Keratinocyte (primary cell): ENCODE data around the gene RYR2. TPM values are rescaled to one million over a fixed set of nuclear protein-coding genes. Genes with fewer than 3 reads are reported as not detected.

Experiments used
- DNase-seq: peaks from one replicate; pipeline ENCODE4 v3.0.0-alpha.2; 2011; ENCODE audit warnings: low read depth, missing footprints, low spot score
- FAIRE-seq: peaks from 2 replicates; lab custom pipeline; 2011; peaks lifted over from hg19 to GRCh38; lab: Jason Lieb, UNC
- H2AFZ ChIP-seq: 2 replicates; pipeline ENCODE4 v1.6.0; 2012; ENCODE audit warnings: low read length, control low read depth, inconsistent platforms; ENCODE audit not compliant: control insufficient read depth
- H3K27ac ChIP-seq: 2 replicates; pipeline ENCODE4 v1.5.1; 2011; ENCODE audit warnings: low read length; ENCODE audit not compliant: control insufficient read depth, insufficient read depth
- H3K27me3 ChIP-seq: 3 replicates; pipeline ENCODE4 v1.6.0; 2011; ENCODE audit warnings: low read length; ENCODE audit not compliant: control insufficient read depth, insufficient read depth; ENCODE audit errors: extremely low read depth
- H3K36me3 ChIP-seq, 2 experiments: 2 replicates in 1 of 2; 3 replicates in 1 of 2; pipeline ENCODE4 v1.5.1; 2011; ENCODE audit warnings: low read length in 2 of 2, mild to moderate bottlenecking in 1 of 2; ENCODE audit not compliant: control insufficient read depth in 2 of 2, insufficient read depth in 2 of 2; ENCODE audit errors: extremely low read depth in 1 of 2
- H3K4me1 ChIP-seq: 3 replicates; pipeline ENCODE4 v1.5.1; 2011; ENCODE audit warnings: low read length; ENCODE audit not compliant: control insufficient read depth, insufficient read depth; ENCODE audit errors: extremely low read depth
- H3K4me2 ChIP-seq: 3 replicates; pipeline ENCODE4 v1.6.0; 2011; ENCODE audit warnings: low read depth, low read length; ENCODE audit not compliant: control insufficient read depth, insufficient read depth; ENCODE audit errors: extremely low read depth
- H3K4me3 ChIP-seq, 3 experiments: fragments of 200-600 bp in 1 of 3; sonication (generic) in 1 of 3; 2 replicates in 2 of 3; 3 replicates in 1 of 3; pipeline ENCODE4 v1.5.1; 2011 to 2016; ENCODE audit warnings: low read length in 3 of 3, mild to moderate bottlenecking in 3 of 3, control low read depth in 2 of 3, inconsistent platforms in 1 of 3, low read depth in 1 of 3, mixed read lengths in 1 of 3, mixed run types in 1 of 3, moderate library complexity in 1 of 3; ENCODE audit not compliant: control insufficient read depth in 2 of 3, insufficient read depth in 2 of 3; ENCODE audit errors: extremely low read depth in 1 of 3
- H3K79me2 ChIP-seq: 2 replicates; pipeline ENCODE4 v1.6.0; 2012; ENCODE audit warnings: low read length; ENCODE audit not compliant: control insufficient read depth, insufficient read depth
- H3K9ac ChIP-seq: 3 replicates; pipeline ENCODE4 v1.6.0; 2011; ENCODE audit warnings: low read length; ENCODE audit not compliant: control insufficient read depth, insufficient read depth; ENCODE audit errors: extremely low read depth
- H3K9me1 ChIP-seq: 3 replicates; pipeline ENCODE4 v1.6.0; 2011; ENCODE audit warnings: low read length; ENCODE audit not compliant: control insufficient read depth, insufficient read depth; ENCODE audit errors: extremely low read depth
- H3K9me3 ChIP-seq: 2 replicates; pipeline ENCODE4 v1.5.1; 2012; ENCODE audit warnings: low read depth, low read length; ENCODE audit not compliant: control insufficient read depth
- H4K20me1 ChIP-seq: 3 replicates; pipeline ENCODE4 v1.6.0; 2011; ENCODE audit warnings: low read length; ENCODE audit not compliant: control insufficient read depth, insufficient read depth; ENCODE audit errors: extremely low read depth
- CTCF ChIP-seq, 3 experiments: IDR thresholded peaks in 1 of 3; conservative IDR thresholded peaks in 1 of 3; optimal IDR thresholded peaks in 1 of 3; 2 replicates in 2 of 3; 3 replicates in 1 of 3; pipeline versions ENCODE3 to v1.5.1; 2011; ENCODE audit warnings: low read length in 3 of 3, mild to moderate bottlenecking in 3 of 3, moderate library complexity in 2 of 3, control low read depth in 1 of 3, inconsistent platforms in 1 of 3; ENCODE audit not compliant: insufficient read depth in 2 of 3; ENCODE audit errors: extremely low read depth in 1 of 3
- EZH2 ChIP-seq: IDR thresholded peaks from one replicate; pipeline ENCODE4 v1.6.1; 2012; ENCODE audit warnings: inconsistent platforms, mild to moderate bottlenecking, low read length, moderate library complexity
- dilution Hi-C: fragments of 300-500 bp; cut with MboI; formaldehyde crosslinking; loops from one replicate; pipeline ENCODE4 v1.7.0; 2020; ENCODE audit warnings: low sequenced_read_pairs; ENCODE audit not compliant: extremely low pct_ligation_motif_present
- polyA plus RNA-seq, 5 experiments: library from polyadenylated mRNA; depleted of rRNA in 3 of 5; stranded (reverse) in 3 of 5; stranded (forward) in 1 of 5; unstranded in 1 of 5; fragments of >200 nt; gene quantifications; 1 replicate in 1 of 5; 2 replicates in 3 of 5; 3 replicates in 1 of 5; pipeline versions ENCODE4 v1.2.1 to v1.2.3, GENCODE V29; 2011 to 2012; ENCODE audit warnings: missing spikeins in 2 of 5, low read depth in 1 of 5, low replicate concordance in 1 of 5

Gene RYR2
- polyA plus RNA-seq, 1 donor (not counting 4 experiments of a cell fraction or from before 2014, with no cell fraction given): 0.05 TPM

- no peaks in the 10 kb centered on the region for H4K20me1 ChIP-seq
- H3K4me3 ChIP-seq: no peak overlapping the region
- no peaks in the 10 kb centered on the region for H3K36me3 ChIP-seq
- H3K4me2 ChIP-seq: no peak overlapping the region
- no peaks in the 10 kb centered on the region for H3K9me3 ChIP-seq
- no peak for DNase-seq
- H3K9me1 ChIP-seq: no peaks in the 10 kb centered on the region
- H3K9ac ChIP-seq: no peak overlapping the region
- H3K4me1 ChIP-seq: no peaks in the 10 kb centered on the region
- no peaks in the 10 kb centered on the region for H3K27me3 ChIP-seq
- no peak for FAIRE-seq
- TF ChIP-seq CTCF (optimal IDR thresholded peaks at IDR 0.05 in 1 of 3, IDR thresholded peaks at IDR 0.05 in 1 of 3, conservative IDR thresholded peaks at IDR 0.05 in 1 of 3; ENCODE audit: extremely low read depth in 1 of 3, insufficient read depth in 2 of 3, low read length in 3 of 3) (no peak), EZH2 (no peak)
- dilution Hi-C loops: no loop called here
- H3K27ac ChIP-seq: no peak overlapping the region
- no peak overlapping the region for H2AFZ ChIP-seq
- no peaks in the 10 kb centered on the region for H3K79me2 ChIP-seq
Observed at GRCh38 chr1:237396426-237396825, 354.4 kb downstream of the RYR2 start.

- Histone ChIP-seq H3K79me2 (no peaks in the 10 kb centered on the region), H3K9ac (no peak overlapping the region), H3K4me2 (no peak overlapping the region), H3K4me1 (no peaks in the 10 kb centered on the region), H3K27me3 (no peaks in the 10 kb centered on the region), H3K4me3 (no peak overlapping the region), H3K36me3 (no peaks in the 10 kb centered on the region), H3K9me3 (no peaks in the 10 kb centered on the region), H3K9me1 (no peaks in the 10 kb centered on the region), H2AFZ (no peak overlapping the region), H4K20me1 (no peaks in the 10 kb centered on the region), H3K27ac (no peak overlapping the region)
- TF ChIP-seq CTCF (optimal IDR thresholded peaks at IDR 0.05 in 1 of 3, IDR thresholded peaks at IDR 0.05 in 1 of 3, conservative IDR thresholded peaks at IDR 0.05 in 1 of 3; ENCODE audit: extremely low read depth in 1 of 3, insufficient read depth in 2 of 3, low read length in 3 of 3) (no peak), EZH2 (no peak)
- FAIRE-seq (no peak), DNase-seq (no peak)
- dilution Hi-C loops: no loop called here
Observed at GRCh38 chr1:237398751-237399150, 356.8 kb downstream of the RYR2 start.
